GM19455 (cell line): ENCODE measurements around the gene TP53RK.

Source experiments
- ATAC-seq: cut with Tn5 transposase; IDR thresholded peaks from one replicate; pipeline ENCODE4 v1.9.1; 2021; ENCODE audit not compliant: unreplicated experiment

The TP53RK gene

DNA sequence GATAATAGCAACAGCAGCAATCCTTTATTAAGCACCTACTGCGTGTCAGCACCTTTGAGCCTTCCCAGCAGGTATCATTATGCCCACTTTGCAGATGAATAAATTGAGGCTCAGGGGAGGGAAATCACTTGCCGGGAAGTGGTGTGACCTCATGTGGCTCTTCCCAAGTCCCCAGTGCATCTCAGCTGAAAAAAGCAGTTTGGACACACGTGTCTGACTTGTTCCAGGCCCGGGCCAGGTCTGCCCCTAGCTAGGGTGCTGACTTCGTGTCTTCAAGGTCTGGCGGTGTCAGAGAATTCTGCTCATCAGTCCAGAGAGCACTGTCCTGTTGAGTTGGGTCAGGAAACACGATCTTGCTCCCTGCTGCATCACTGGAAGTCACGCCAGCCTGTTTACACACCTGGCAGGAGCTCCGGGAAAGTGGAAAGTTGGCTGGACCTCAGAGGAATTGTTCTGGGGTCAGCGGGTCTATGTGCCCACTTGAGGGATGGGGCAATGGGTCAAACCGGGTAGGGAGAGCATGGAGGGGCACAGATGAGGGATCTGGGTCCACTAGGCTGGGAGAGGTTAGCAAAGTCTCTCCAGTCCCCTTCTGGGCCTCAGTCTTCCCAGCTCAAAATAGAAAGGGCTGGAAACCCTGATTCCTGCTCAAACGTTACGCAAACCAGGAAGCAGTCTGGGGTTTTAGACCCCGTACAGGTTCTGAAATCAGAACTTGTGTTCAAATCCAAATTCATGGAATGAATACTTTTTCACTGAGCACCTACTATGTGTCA is 48.5 kb downstream of the TP53RK start:
- ATAC-seq: no peak

DNA sequence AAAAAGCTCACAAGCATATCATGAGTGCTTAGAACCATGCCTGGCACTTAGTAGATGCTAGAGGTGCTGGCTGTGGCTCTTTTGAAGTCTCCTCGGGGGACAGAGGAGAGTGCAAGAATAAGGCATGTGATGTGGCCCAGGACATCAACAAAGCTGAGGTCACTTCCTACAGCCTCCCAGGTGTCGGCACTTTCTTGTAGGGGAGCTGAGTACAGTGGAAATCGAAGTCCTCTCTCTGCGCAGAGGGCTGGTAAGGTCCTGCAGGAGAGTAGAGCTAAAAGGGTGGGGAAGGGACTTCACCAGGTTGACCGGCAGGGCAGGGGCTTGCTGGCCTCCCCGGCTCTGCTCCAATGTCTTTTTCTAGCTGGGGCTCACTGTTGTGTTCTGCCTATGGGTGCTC is 49.2 kb downstream of the TP53RK start:
- no peak for ATAC-seq

DNA sequence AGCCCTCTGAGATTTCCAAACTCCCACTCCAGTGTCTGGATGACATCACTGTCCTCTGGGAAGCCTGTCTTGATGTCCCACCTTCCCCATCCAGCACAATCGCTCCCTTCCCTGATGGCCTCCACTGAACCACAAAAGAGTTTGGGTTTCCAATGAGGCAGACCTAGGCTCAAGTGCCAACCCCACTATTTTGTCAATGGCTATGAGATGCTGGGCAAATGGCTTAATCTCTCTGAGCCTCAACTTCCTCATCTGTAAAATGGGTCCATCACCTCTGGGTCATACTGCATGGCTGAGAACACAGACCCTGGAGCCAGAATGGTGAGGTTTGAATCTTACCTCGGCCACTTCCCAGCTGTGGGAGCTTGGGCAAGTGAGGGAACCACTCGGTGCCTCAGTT is 49.7 kb downstream of the TP53RK start:
- no peak for ATAC-seq

DNA sequence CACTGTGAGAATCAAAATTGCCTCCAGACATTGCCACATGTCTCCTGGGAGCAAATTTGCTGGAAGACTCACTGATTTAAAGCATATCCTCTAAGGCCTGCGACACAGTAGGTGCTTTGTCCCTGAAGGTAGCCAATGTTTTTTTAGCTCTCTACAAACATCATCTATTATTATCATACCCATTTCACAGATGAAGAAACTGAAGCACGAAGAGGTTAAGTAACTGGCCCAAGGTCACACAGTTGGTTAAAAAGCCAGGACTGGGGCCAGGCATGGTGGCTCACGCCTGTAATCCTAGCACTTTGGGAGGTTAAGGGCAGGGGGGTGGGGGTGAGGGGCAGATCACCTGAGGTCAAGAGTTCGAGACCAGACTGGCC is 50.4 kb downstream of the TP53RK start:
- no peak for ATAC-seq

DNA sequence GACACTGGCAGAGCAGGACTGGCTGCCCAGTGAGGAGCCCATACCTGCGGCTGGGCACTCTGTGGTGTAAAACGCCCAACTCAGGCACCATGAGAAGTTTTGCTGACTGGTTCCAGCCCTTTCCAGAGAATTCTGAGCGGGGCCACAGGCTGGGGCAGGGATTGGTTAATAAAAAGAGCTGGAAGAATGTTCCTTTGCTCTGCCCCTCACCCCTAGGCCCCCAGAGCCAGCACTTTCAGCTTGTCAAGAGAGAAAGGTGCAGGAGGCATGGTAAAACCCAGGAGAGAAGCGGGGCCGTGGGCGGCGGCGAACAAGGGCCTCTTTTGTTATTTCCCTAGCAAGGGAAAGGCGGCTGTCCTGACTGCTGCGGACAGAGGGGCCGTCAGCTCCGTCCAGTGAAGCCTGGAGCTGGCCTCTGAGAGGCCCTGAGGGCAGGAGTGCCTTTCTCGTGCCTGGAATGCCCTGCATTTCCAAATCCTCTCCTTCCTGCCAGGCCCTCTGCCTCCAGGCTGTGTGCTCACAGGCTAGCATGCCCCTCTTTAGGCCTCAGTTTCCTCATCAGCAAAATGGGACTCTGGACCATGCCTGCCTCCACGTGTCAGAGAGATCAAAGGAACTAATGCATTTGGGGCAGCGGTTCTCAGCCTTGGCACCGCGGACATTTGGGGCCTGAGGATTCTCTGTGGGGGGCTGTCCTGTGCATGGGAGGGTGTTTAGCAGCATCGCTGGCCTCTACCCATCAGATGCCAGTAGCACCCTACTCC is 50.9 kb downstream of the TP53RK start:
- ATAC-seq: no peak

DNA sequence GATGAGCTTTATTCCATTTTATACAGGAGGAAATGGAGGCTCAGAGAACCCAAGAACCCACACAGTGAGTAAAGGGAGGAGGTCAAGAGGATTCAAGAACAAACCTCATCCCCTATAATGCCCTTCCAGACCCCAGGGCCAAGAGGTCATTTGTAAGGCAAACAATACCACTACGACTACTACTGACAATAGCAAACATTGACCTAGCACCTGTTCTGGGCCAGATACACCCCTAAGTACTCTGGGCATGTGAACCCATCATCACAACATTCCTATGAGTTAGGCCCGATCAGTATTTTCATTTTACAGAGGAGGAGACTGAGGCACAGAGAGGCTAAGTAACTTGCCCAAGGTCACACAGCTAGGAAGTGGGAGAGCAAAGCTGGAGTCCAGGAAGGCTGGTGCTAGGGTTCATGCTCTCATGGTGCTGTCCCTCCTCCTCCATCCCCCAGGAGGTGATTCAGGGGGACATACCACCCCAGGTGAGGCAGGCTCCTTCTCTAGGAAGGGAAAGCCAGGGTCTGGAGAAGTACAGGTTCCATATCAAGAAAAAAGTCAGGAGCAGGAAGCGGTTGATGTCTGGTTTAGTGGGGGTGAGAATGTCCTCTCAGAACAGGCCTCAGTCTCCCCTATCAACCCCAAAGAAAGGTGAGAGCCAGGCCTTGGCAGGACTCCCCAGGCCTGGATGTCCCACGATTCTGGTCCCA is 51.7 kb downstream of the TP53RK start:
- no peak for ATAC-seq

DNA sequence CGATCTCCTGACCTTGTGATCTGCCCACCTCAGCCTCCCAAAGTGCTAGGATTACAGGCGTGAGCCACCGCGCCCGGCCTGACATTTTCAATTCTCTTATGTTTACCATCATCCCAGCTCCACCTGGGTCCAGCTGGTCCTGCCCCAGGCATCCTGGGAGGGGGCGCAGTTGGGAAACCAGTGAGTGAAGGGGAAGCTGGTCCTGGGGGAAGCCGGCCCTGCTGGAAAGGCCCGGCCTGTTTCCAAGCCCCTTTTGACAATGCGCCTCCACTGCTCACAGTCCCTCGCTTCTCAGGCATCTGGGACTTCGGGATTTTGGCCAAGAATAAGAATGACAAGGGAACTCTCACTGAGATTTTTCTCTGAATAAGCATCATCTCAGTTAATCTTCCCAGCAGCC is 52.2 kb downstream of the TP53RK start:
- ATAC-seq: no peak

DNA sequence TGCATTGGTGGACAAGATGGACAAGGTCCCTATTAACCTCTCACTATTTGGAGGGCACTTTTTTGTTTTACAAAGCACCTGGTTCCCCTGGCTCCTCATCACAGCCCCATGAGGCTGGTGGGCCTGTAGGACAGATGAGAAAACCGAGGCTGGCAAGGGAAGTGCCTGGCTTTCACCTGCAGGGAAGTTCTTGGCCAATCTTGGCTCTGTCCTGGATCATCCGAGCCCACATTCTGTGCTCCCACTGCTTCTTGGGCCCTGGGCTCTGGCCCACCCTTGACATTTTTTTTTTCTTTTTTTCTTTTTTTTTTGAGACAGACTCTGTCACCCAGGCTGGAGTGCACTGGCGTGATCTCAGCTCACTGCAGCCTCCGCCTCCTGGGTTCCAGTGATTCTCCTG is 52.7 kb downstream of the TP53RK start:
- ATAC-seq: no peak

DNA sequence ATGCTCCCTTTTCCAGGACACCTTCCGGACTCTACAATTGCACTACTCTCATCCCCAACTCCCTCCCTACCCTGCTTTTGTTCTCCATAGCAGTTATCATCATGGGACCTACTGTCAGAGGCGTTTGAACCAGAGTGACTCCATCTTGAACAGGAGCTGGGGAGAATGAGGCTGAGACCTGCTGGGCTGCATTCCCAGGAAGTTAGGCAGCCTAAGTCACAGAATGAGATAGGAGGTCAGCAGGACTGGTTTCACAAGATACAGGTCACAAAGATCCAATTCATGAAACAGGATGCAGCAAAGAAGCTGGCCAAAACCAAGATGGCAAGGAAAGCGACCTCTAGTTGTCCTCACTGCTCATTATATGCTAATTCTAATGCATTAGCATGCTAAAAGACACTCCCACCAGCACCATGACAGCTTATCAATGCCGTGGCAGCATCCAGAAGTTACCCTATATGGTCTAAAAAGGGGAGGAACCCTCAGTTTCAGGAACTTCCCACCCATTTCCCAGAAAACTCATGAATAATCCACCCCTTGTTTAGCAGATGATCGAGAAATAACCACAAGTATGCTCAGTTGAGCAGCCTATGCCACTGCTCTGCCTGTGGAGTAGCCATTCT is 53.6 kb downstream of the TP53RK start:
- ATAC-seq: no peak

DNA sequence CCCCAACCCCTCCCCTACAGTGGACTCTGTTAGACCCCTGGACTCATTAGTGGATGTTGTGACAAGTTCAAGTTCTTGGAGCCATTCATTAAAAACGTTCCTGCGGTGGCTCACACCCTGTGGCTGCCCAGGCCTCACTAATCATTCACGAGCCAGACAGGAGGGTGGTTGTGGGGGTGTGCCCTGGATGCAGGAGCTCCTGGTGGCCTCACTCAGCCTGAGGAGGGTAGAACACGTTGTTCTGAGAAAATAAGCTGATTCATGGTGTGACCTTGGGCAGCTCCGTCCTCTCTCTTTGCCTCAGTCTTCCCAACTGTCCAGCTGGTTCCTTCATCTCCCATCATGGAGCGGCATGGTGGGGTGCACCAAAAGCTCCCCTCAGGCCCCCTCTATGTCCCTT is 54.7 kb downstream of the TP53RK start:
- no peak for ATAC-seq
